Suppressor macrophage treated with lipopolysaccharide for 1 hour (primary cell): ENCODE results near the gene GPR132.
A peak's percentile ranks its signal among the peaks of the same experiment; 100 is the strongest.
"Not testable (repeated sequence)": the region's sequence is repeated elsewhere in the genome, so short reads cannot be mapped to it uniquely, and the experiment has no call there.

Source experiments
- DNase-seq, 3 donors: peaks; one replicate each; pipeline ENCODE4 v3.0.0-alpha.2; 2020 to 2022

The GPR132 gene, protein sequence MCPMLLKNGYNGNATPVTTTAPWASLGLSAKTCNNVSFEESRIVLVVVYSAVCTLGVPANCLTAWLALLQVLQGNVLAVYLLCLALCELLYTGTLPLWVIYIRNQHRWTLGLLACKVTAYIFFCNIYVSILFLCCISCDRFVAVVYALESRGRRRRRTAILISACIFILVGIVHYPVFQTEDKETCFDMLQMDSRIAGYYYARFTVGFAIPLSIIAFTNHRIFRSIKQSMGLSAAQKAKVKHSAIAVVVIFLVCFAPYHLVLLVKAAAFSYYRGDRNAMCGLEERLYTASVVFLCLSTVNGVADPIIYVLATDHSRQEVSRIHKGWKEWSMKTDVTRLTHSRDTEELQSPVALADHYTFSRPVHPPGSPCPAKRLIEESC

DNA sequence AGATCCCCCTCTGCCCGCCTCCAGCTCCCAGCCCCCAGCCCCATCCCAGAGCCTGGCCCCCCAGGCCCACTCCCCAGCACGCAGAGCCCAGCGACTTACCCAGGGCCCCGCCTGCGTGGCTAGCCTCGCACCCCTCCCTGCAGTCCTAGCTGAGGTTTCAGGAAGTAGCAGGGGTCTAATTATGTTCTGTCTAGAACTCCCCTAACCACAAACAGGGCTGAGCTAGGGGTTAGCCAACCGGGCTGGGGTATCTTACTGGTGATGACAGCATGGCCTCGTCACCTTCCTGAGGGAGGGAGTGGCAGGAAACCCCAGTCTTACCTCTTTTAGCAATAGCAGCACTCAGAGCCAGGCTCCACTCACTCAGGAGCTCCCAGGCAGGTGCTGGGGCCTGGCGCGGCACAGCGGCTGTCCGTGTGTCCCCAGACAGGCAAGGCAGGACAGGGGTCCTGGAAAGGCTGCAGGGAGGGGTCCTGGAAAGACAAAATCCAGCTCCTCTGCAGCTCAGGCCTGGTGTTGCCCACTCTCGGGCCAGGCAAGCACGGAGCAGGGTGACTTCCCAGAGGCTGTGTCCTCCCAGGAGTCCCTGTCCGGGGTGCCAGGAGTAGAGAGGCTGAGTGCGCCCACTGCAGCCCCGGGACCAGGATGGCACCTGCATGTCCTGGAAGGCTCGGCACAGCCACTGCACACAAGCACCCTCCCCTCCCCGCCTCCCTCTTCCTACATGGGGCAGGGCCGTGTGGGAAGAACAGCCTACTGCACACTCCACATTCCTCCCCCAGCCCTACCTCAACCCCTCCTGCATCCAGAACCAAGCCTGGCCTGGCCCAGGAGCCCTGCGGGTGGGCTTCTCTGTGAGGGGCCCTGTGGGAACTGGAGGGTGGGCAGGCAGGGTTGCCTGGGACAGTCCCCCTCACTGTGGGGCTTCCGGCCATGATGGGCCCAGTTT, at the start of gene GPR132:
Gene GPR132 (minus strand): TSS at position 151 of the 949 bp plus-strand sequence. CDS start 10,010 bp downstream, outside the sequence.
- peak; percentile 96 to 98 (median 97) for DNase-seq

DNA sequence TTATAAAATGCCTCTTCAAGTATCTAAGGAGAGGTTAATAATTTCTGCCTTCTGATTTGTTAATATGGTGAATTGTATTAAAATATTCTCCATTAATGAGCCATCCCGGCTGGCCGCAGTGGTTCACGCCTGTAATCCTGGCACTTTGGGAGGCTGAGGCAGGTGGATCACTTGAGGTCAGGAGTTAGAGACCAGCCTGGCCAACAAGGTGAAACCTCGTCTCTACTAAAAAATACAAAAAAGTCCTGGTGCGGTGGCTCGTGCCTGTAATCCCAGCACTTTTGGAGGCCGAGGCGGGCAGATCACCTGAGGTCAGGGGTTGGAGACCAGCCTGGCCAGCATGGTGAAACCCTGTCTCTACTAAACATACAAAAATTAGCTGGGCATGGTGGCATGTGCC, 44.0 kb upstream of the GPR132 start:
- not testable (repeated sequence) for DNase-seq

DNA sequence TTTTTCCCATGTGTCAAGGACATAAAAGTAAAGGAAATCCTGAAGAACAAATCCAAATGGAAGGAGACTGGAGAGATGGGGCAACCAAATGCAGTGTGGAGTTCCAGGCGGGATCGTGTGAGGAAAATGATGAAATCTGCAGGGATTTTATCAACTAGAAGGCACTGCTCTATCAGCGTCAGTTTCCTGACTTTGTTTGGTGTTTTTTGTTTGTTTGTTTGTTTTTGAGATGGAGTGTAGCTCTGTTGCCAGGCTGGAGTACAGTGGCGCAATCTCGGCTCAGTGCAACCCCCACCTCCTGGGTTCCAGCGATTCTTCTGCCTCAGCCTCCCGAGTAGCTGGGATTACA, 43.3 kb upstream of the GPR132 start:
- no peak for DNase-seq

DNA sequence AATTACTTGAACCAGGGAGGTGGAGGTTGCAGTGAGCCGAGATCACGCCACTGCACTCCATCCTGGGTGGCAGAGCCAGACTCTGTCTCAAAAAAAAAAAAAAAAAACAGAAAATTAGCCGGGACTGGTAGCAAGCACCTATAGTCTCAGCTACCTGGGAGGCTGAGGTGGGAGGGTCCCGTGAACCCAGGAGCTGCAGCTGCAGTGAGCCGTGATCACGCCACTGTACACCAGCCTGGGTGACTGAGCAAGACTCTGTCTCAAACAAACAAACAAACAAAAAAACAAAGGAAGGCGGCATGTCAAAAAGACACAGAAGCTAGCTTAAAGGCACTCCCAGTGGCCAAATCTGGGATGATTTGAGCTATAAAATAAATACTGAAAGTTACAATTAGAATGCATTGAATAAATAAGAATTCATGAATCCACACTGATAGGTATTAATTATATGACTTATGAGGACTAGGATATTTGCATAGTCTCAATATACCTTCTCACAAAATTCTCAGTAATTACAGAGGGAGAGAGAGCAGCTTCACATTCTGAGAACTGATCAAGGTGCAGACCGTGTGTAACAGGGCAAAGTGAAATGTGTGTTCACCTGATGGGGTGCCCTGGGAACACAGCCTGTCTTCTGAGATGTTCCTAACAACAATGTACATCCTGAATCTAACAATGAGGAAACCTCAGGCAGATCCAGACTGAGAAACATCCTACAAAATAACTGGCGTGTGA, 42.7 kb upstream of the GPR132 start:
- DNase-seq = no peak

DNA sequence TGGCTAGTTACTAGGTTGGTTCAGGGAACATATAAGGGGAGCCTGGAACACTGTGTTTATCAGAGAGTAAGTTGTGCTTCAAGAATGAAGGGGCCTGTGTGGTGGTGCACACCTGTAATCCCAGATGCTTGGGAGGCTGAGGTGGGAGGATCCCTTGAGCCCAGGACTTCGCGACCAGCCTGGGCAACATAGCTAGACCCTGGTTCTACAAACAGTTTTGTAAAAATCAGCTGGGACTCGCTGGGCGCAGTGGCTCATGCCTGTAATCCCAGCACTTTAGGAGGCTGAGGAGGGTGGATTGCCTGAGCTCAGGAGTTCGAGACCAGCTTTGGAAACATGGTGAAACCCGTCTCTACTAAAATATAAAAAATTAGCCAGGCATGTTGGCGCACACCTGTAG, 42.1 kb upstream of the GPR132 start:
- DNase-seq = no peak

DNA sequence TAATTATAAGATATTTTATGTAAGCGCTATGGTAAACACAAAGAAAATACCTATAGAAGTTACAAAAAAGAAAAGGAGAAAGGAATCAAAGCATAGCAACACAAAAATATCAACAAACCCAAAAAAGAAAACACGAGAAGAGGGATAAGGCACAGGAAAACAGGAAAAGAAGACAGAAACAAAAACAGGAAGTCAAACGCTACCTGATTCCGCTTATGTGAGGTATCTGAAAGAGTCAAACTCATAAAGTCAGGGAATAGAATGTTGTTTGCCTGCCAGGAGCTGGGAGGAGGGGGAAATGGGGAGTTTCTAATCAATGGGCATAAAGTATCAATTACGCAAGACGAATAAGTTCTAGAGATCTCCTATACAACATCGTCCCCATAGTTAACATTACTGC, 39.9 kb upstream of the GPR132 start:
- DNase-seq = no peak

DNA sequence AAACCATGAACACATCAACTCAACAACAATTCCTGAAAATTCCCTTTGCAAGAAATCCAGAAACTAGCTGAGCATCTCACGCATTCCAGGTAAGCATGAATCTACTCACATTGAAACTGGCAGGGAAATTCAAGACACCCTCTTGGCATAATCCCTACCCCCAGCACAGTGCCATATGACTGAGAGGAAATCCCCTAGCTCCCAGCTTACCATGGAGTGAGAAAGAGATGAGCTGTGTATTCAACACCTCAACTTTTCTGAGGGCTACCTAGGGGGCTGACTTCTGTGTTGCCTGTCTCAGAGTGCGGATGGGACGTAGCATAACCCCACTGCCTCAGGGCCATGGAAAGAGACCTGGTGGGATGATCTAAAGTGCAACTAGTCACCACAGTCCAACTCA, 37.7 kb upstream of the GPR132 start:
- no peak for DNase-seq

DNA sequence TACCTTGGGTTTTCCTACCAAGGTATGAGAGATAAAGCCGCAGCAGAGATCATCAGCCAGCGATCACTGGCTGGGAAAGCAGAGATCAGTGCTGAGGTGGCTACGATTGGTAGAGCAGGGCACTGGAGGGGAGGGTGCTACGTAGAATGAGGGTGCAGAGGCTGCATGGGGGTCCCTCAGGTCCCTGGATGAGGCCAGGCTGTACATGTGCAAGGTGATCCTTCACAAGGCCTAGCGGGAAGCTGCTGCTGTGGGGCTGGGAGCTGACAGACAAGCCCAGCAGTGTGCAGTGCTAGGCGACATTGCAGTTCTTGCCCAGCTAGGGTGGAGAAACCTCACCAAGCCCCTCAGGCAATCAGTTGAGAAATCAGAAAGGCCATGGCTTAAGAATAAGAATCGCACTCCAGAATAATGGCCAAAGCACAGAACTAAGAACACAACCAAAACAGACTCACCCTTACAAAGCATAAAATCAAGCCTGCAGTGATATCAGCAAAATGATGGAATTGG, 37.2 kb upstream of the GPR132 start:
- DNase-seq = no peak

DNA sequence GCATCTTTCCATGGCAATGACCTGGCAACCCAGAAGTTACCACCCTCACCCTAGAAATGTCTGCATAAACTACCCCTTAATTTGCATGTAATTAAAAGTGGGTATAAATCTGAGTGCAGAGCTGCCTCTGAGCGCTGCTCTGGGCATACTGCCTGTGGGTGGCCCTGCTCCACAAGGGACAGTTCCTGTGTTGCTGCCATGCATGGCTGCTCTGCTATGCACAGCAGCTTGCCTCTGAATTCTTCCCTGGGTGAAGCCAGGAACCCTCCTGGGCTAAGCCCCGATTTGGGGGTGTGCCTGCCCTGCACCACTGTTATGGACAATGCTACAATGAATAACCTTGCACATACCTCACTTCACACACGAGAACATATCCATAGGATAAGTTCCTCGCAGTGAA, 35.7 kb upstream of the GPR132 start:
- DNase-seq = no peak

DNA sequence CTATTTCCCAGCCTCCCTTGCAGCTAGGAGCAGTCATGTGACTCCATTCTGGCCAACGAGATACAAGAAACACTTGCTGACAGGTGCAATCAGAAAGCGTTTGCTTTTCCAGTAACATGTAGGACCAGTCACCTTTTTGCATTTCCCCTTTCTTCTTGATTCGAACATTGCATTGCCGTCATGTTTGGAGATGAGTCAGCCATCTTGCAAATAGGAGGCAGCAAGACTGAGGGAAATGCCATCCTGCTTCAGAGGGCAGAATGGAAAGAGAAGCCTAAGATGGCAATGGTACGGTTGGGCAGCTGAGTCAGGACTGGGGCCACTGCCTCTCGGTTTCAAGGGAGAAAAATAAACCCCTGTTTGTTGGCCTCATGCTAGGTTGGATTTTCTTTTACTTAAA, 34.5 kb upstream of the GPR132 start:
- DNase-seq = peak; percentile 42 to 64 (median 60)

DNA sequence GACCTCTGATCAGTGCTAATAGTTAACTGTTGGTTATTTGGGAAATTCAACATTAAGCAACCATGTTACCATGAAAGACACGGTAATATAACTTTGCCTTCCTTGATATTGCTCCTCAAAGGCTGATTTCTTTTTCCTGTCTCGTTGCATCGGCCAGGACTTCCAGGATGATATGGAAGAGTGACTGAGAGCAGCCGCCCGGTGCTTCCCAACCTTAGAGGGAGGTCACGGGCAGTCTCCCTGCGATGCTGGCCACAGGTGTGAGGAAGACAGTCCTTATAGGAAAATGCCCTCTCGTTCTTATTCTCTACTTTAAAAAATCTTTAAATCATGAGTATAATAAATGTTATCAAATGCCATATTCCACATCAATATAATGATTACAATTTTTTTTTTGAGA, 33.1 kb upstream of the GPR132 start:
- DNase-seq = no peak

DNA sequence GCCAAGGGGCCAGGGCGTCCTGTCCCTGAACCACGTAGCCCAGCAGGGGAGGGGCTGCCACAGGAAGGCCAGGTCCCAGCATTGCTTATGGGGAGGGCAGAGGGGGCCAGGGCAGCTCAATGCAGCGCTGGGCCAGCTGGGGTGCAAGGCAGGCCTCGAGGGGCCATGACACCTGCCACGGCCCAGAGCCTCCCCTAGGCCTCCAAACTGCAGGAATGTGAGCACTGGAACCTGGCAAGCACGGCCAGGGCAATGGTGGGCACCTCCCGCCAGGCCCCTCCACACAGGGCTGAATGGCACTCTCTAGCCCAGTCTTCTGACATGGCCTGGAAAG, 32.5 kb upstream of the GPR132 start:
- DNase-seq = no peak

DNA sequence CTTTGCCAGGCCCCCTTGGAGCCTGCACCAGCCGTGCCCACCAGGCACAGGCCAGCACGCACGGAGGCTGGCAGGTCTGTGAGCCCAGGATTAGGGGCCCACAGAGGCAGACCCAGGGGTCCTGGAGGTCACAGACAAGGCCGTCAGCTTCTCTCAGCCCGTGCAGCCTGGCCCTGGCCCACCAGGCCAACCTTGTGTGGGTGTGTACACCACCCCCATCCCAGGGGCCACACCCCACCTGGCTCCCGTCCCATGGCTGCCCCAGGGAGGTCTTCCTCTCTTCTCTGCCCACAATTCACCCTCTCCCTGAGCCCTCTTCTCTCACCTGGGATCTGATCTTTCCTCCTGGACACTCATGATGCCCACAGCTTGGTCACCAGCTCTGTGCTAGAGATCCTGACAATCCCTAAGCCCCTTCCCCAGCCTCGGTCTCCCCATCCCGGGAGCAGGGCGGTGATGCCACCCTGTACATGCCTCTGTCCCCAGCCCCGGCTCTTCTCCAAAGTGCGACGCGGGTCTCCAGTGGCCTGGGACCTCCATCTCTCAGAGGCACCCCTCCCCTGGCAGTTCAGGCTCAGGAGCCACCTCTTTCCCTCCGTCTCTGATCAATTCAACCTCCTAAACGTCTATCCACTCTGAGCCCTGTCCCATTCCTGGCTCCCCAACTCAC, 31.1 kb upstream of the GPR132 start:
- DNase-seq = no peak

DNA sequence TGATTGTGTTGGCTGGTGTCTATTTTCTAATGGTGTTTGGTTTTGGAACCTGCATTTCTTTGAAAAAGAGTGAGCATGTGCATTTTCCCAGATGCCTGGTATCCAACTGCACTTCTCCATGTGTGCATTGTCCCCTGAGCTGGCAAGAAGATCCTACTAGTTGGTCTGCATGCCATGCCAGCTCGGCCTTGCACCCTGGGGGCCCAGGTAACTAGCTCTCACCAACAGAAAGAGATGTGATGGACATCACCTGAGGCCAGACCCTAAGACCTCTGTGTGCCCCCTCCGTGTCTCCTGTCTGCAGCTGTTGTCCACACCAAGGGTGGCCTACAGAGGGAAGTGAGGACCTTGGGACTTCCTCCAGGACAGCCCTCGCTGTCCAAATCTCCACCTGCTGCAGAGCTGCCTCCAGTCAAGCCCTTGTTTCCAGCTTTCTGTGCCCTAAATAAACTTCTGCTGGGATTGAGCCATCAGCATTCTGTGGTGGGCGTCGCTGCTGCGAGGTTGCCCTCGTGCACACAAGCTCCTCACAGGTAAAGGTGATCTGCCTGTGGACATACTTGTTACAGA, 30.1 kb upstream of the GPR132 start:
- no peak for DNase-seq

DNA sequence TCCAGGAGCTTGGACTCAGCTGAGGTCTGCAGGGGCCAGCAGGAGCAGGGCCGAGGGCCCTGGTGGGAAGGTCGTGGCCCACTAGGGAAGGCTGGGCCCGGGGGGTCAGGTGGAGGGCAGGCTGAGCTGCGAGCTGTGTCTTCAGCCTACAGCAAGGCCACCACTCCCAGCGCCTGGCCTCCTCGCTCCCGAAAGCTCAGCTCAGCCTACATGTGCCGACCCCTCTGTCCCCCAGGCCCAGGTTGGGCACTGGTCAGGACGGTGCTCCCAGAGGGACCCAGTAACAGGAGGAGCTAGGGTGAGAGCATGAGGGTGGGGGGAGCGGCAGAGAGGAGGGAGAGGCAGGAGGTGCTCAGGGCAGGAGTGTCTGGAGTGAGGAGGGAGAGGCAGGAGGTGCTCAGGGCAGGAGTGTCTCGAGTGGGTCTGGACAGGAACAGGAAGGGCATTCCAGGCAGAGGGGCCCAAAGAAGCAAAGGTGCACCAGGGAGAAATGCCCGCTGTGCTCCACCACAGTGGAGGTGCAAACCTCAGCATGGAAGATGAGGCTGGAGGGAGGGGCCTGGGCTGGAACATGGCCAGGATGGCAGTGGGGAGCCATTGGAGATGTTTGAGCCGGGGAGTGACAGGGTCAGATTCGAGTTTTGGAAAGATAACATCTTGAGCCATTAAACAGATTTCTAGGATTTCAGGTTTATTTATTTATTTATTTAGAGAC, 29.1 kb upstream of the GPR132 start:
- DNase-seq = no peak

DNA sequence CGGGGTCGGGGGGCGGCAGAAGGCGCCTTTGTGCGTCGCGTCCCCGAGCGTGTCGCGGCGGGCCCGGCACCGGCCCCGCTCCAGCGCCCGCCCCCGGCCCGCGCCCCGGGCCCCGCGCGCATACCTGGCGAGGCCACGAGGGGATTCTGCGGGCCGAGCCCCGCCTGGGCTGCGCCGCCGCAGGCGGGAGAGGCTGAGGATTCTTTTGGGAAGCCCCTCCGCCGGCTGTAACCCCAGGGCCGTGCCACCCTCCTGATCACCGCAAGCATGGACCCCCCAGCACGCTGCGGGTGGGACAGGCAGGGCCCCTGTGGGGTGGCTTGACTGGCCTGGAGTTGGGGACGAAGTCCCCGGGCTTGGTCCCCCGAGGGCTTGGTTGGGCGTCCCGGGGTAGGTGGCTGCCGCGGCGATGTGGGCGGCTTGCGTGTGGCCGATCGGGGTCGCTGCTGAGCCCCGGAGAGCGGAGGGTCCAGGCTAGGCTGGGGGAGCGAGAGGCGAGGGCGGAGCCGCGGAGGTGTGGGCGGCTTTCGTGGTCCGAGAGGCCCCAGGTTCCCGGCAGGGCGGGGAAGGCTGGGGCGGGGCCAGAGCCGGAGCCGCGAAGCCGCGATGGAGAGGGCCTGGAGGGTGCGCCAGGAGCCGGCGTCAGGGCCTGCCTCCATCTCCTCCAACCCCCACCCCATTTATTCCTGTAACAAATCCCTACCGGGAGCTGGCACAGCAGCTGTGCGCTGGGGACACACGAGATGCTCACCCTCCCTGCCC, 28.4 kb upstream of the GPR132 start:
- peak in 2 of 3 donors; percentile 30 to 46 for DNase-seq

DNA sequence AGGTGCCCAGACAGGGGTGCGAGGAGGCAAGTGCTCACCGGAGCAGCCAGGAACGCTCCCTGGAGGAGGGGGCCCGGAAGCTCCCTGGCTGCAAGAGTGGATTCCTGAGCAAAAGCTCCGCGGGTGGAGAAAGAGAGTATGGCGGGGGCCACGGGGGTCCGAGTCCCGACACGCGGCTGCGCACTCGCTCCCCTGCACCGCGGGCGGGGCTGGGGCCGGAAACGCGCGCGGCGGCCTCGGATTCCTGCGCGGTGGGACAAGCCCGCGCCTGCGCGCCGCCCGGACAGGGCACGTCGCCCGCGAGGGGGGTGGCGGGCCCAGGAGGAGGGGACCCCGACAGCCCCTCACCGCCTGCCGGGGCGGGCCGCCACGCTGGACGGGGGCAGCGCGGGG, 27.8 kb upstream of the GPR132 start:
- DNase-seq = peak in 2 of 3 donors; percentile 33 to 57

DNA sequence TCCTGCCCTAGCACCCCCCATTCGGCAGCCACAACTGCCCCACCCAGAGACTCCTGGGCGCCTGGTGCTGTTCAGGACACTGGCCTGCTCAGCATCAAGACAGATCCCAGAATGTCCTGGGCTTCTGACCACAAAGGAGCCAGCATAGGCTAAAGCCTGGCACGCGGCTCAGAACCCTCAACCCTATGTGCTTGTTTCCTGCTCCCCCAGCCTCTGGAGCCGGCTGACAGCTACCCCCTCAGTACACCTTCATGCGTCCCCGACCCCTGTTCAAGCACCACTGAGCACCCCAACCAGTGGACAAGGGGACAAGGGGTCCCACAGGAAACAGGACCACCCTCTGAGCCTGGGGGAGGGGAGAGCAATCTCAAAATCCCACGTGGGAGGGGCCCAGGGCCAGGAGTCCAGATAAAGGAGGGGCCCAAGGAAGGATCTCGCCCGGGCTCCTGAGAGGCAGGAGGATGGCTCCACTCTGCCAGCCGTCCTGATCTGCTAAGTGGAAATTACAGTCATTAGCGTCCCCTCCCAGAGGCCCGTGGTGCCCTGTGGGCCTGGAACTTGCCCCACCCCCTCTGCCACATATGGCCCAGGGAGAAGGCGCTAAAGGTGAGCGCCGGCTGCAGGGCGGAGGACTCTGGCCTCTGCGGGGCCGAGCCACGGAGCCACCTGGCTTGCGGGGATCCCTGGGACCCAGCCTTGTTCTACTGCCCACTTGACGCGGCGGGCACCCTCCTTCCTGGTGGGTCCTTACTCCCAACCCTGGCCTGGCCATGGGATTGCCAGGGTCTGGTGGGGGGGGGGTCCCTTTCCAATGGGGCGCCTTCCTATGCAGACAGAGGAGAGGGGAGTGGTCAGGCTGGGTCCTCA, 27.2 kb upstream of the GPR132 start:
- DNase-seq = no peak

DNA sequence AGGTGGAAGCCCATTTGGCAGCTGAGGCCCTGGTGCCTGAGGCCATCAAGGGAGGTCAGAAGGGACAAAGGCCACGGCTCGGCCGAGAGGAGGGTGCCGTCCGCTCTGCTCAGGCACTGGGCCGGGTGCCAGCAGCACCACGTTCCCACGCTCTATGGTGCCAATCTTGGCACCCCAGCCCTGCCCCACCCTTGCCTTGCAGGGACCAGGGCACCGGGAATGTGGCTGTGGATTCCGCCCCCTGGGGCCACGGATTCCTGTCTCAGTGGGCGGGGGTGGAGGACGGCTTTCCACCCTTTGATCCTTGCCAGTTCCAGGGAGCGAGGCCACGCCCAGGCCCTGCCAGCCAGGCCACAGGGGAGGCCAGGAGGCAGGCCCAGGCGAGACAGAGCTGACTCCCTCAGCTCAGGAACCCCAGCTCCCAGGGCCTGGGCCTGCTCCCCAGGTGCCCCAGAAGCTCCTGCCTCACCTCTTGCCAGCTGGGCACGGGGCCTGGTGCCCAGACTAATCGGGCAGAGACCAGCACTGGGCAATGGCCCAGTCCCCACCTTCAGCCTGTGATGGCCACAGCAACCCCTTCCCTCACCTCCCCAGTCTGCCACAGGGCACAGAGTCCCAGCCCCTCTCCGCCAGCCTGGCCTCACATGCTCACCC, 26.4 kb upstream of the GPR132 start:
- no peak for DNase-seq
